Measurements from ENCODE around the gene FBRSL1. TPM values are rescaled to one million over a fixed set of nuclear protein-coding genes. Genes with fewer than 3 reads are reported as not detected.

FBRSL1 gene
- total RNA-seq, 1 experiment from 2014 or later, result 96.1 TPM

- CTCF ChIA-PET, result no interaction called here
- H3K27ac Mint-ChIP-seq (ENCODE audit: unreplicated experiment), result no peak overlapping the region
- DNase-seq, result no peak
- Histone ChIP-seq H3K27me3 (replicated peaks; ENCODE audit: control insufficient read depth, insufficient read depth, low read length) (no peaks in the 10 kb centered on the region), H3K4me3 (ENCODE audit: low read depth, low read length) (no peak overlapping the region), H3K9me3 (no peaks in the 10 kb centered on the region), H3K36me3 (ENCODE audit: control insufficient read depth, insufficient read depth, low read length) (no peaks in the 10 kb centered on the region), H3K4me1 (no peaks in the 10 kb centered on the region)
- H3K27me3 Mint-ChIP-seq (ENCODE audit: insufficient read depth, unreplicated experiment), result no peaks in the 10 kb centered on the region
- POLR2A ChIA-PET, result no interaction called here
- H3K36me3 Mint-ChIP-seq (ENCODE audit: insufficient read depth, unreplicated experiment), result no peaks in the 10 kb centered on the region
- BruUV-seq (replicated peaks), result no TSS peak
- intact Hi-C loops (cut with micrococcal nuclease; ENCODE audit: unreplicated experiment), result no loop called here
- no peak for TF ChIP-seq CTCF (IDR thresholded peaks at IDR 0.05; ENCODE audit: insufficient read depth in 1 of 2, low read depth in 1 of 2, low read length in 1 of 2, severe bottlenecking in 1 of 2, unreplicated experiment in 1 of 2)
- no peak overlapping the region for H3K4me3 Mint-ChIP-seq (ENCODE audit: unreplicated experiment)
- no peaks in the 10 kb centered on the region for H3K4me1 Mint-ChIP-seq (ENCODE audit: low read depth, unreplicated experiment)
- no peaks in the 10 kb centered on the region for H3K9me3 Mint-ChIP-seq (ENCODE audit: unreplicated experiment)
Measured at GRCh38 chr12:132544080-132544397, 54.1 kb downstream of the FBRSL1 start.

- Histone ChIP-seq H3K4me1 (no peaks in the 10 kb centered on the region), H3K27me3 (replicated peaks; ENCODE audit: control insufficient read depth, insufficient read depth, low read length) (no peaks in the 10 kb centered on the region), H3K4me3 (ENCODE audit: low read depth, low read length) (no peak overlapping the region), H3K36me3 (ENCODE audit: control insufficient read depth, insufficient read depth, low read length) (no peaks in the 10 kb centered on the region), H3K9me3 (no peaks in the 10 kb centered on the region)
- BruUV-seq (replicated peaks), result no TSS peak
- Mint-ChIP-seq H3K27ac (ENCODE audit: unreplicated experiment) (no peak overlapping the region), H3K27me3 (ENCODE audit: insufficient read depth, unreplicated experiment) (no peaks in the 10 kb centered on the region), H3K36me3 (ENCODE audit: insufficient read depth, unreplicated experiment) (no peaks in the 10 kb centered on the region), H3K4me3 (ENCODE audit: unreplicated experiment) (no peak overlapping the region), H3K9me3 (ENCODE audit: unreplicated experiment) (no peaks in the 10 kb centered on the region), H3K4me1 (ENCODE audit: low read depth, unreplicated experiment) (no peaks in the 10 kb centered on the region)
- no peak for TF ChIP-seq CTCF (IDR thresholded peaks at IDR 0.05; ENCODE audit: insufficient read depth in 1 of 2, low read depth in 1 of 2, low read length in 1 of 2, severe bottlenecking in 1 of 2, unreplicated experiment in 1 of 2)
- no peak for DNase-seq
- ChIA-PET CTCF (no interaction called here), POLR2A (no interaction called here)
- intact Hi-C loops (cut with micrococcal nuclease; ENCODE audit: unreplicated experiment), result no loop called here
Measured at GRCh38 chr12:132544498-132544897, 54.5 kb downstream of the FBRSL1 start.

GRCh38 chr12:132545164-132545953 lies 55.4 kb downstream of the FBRSL1 start:
- no peaks in the 10 kb centered on the region for H3K27me3 Mint-ChIP-seq (ENCODE audit: insufficient read depth, unreplicated experiment)

More at GRCh38 chr12:132545164-132545953, 55.4 kb downstream of the FBRSL1 start:
- Histone ChIP-seq H3K9me3 (no peaks in the 10 kb centered on the region), H3K27me3 (replicated peaks; ENCODE audit: control insufficient read depth, insufficient read depth, low read length) (no peaks in the 10 kb centered on the region), H3K4me1 (no peaks in the 10 kb centered on the region), H3K36me3 (ENCODE audit: control insufficient read depth, insufficient read depth, low read length) (no peaks in the 10 kb centered on the region), H3K4me3 (ENCODE audit: low read depth, low read length) (no peak overlapping the region)
- Mint-ChIP-seq H3K4me3 (ENCODE audit: unreplicated experiment) (no peak overlapping the region), H3K27ac (ENCODE audit: unreplicated experiment) (no peak overlapping the region), H3K9me3 (ENCODE audit: unreplicated experiment) (no peaks in the 10 kb centered on the region), H3K4me1 (ENCODE audit: low read depth, unreplicated experiment) (no peaks in the 10 kb centered on the region), H3K36me3 (ENCODE audit: insufficient read depth, unreplicated experiment) (no peaks in the 10 kb centered on the region)
- intact Hi-C loops (cut with micrococcal nuclease; ENCODE audit: unreplicated experiment), result no loop called here
- CTCF ChIA-PET, result no interaction called here
- no peak for TF ChIP-seq CTCF (IDR thresholded peaks at IDR 0.05; ENCODE audit: insufficient read depth in 1 of 2, low read depth in 1 of 2, low read length in 1 of 2, severe bottlenecking in 1 of 2, unreplicated experiment in 1 of 2)
- POLR2A ChIA-PET, result no interaction called here
- no peak for DNase-seq
- no TSS peak for BruUV-seq (replicated peaks)

All from Caco-2 (cell line).